Gastroesophageal sphincter (tissue), 4 donors: ENCODE results near the gene HTRA3. TPM values are rescaled to one million over a fixed set of nuclear protein-coding genes. Genes with fewer than 3 reads are reported as not detected.

Source experiments
- ATAC-seq: fragments of 150-250 bp; one replicate; pipeline ENCODE4 v1.9.1; 2016; ENCODE audit warnings: mild to moderate bottlenecking, moderate library complexity
- H3K27ac ChIP-seq, 4 donors: fragments of 200-600 bp; sonication (generic) in 3 of 4; 1 replicate in 3 of 4; 2 replicates in 1 of 4; pipeline ENCODE4 v1.5.1; 2016 to 2019
- H3K27me3 ChIP-seq: fragments of 200-600 bp; sonication (generic); one replicate; pipeline ENCODE4 v1.5.1; 2019
- H3K36me3 ChIP-seq, 2 donors: fragments of 200-600 bp; sonication (generic); one replicate each; pipeline ENCODE4 v1.5.1; 2019; ENCODE audit warnings: control low read depth in 1 of 2
- H3K4me1 ChIP-seq, 3 donors: fragments of 200-600 bp; sonication (generic); 1 replicate in 2 of 3; 2 replicates in 1 of 3; pipeline ENCODE4 v1.5.1; 2016 to 2019; ENCODE audit warnings: control low read depth in 2 of 3
- H3K4me3 ChIP-seq, 2 donors: fragments of 200-600 bp; sonication (generic); one replicate each; pipeline ENCODE4 v1.5.1; 2019; ENCODE audit warnings: mild to moderate bottlenecking in 1 of 2, moderate library complexity in 1 of 2
- H3K9me3 ChIP-seq, 3 donors: fragments of 200-600 bp; sonication (generic); one replicate each; pipeline ENCODE4 v1.5.1; 2017 to 2019; ENCODE audit warnings: control low read depth in 2 of 3
- CTCF ChIP-seq, 4 experiments: fragments of 200-600 bp in 2 of 4; fragments of 450-650 bp in 2 of 4; sonication (generic) in 1 of 4; IDR thresholded peaks; one replicate each; pipeline ENCODE4 v1.5.1; 2017 to 2019; ENCODE audit warnings: antibody characterized with exemption in 4 of 4, mild to moderate bottlenecking in 2 of 4, moderate library complexity in 2 of 4
- EP300 ChIP-seq: sonication (generic); formaldehyde crosslinking; IDR thresholded peaks from one replicate; pipeline ENCODE4 v1.6.1; 2017; ENCODE audit warnings: antibody characterized with exemption, mild to moderate bottlenecking
- POLR2A ChIP-seq, 2 donors: fragments of 450-650 bp; IDR thresholded peaks; one replicate each; pipeline ENCODE4 v1.6.1; 2017; ENCODE audit warnings: antibody characterized with exemption in 2 of 2, mild to moderate bottlenecking in 2 of 2, moderate library complexity in 1 of 2
- POLR2AphosphoS5 ChIP-seq: sonication (generic); formaldehyde crosslinking; IDR thresholded peaks from one replicate; pipeline ENCODE4 v1.6.1; 2017; ENCODE audit warnings: antibody characterized with exemption
- WGBS, 2 donors: methylation state at CpG; one replicate each; pipeline ENCODE4 v1.1.5; 2018; ENCODE audit warnings: low coverage in 1 of 2; 5-methylcytosine and 5-hydroxymethylcytosine counted together
- total RNA-seq, 4 donors: library from RNA; depleted of rRNA; stranded (reverse); fragments of >200 nt; gene quantifications; one replicate each; pipeline ENCODE4 v1.1.0, GENCODE V29; 2016

The HTRA3 gene
- total RNA-seq, 4 donors from 2014 or later = 30.2 to 80.5 (median 59.9) TPM

- 80% methylated on average over 3 of the region's 6 CpGs; no CpG with 5 or more reads in 1 of the 2 donors for WGBS, 2 donors
- TF ChIP-seq EP300 (no peak), POLR2AphosphoS5 (no peak), CTCF (IDR thresholded peaks at IDR 0.05) (no peak), POLR2A (IDR thresholded peaks at IDR 0.05) (no peak)
- no peaks in the 10 kb centered on the region for H3K9me3 ChIP-seq
- peaks cover 11% of the 10 kb centered on the region for H3K27me3 ChIP-seq
- H3K4me1 ChIP-seq = peaks cover 0 to 40% (median 23%) of the 10 kb centered on the region in 3 donors
- no peak overlapping the region for H3K4me3 ChIP-seq
- peak overlapping the region in 1 of 4 donors; percentile 18 for H3K27ac ChIP-seq
- no peaks in the 10 kb centered on the region for H3K36me3 ChIP-seq
- no peak for ATAC-seq
Measured at GRCh38 chr4:8266088-8266487, 3.5 kb upstream of the HTRA3 start.

- Histone ChIP-seq H3K27ac (peak overlapping the region in 2 of 4 donors; percentile 15 to 18), H3K27me3 (peaks cover 11% of the 10 kb centered on the region), H3K4me1 (peaks cover 0 to 44% (median 22%) of the 10 kb centered on the region in 3 donors), H3K36me3 (no peaks in the 10 kb centered on the region), H3K9me3 (no peaks in the 10 kb centered on the region), H3K4me3 (no peak overlapping the region)
- TF ChIP-seq POLR2A (IDR thresholded peaks at IDR 0.05) (no peak), EP300 (no peak), CTCF (IDR thresholded peaks at IDR 0.05) (no peak), POLR2AphosphoS5 (no peak)
- WGBS, 2 donors = 60% methylated on average over 2 of the region's 8 CpGs; no CpG with 5 or more reads in 1 of the 2 donors
- ATAC-seq = no peak
Measured at GRCh38 chr4:8266508-8266907, 3.0 kb upstream of the HTRA3 start.

GRCh38 chr4:8267077-8267476, 2.5 kb upstream of the HTRA3 start:
- peaks cover 0 to 49% (median 26%) of the 10 kb centered on the region in 3 donors for H3K4me1 ChIP-seq
- H3K4me3 ChIP-seq = no peak overlapping the region
- WGBS, 2 donors = 9 to 39% methylated on average over 5 to 7 of the region's 13 CpGs
- peak overlapping the region in 2 of 4 donors; percentile 15 to 18 for H3K27ac ChIP-seq
- H3K9me3 ChIP-seq = no peaks in the 10 kb centered on the region
- TF ChIP-seq EP300 = no peak
- no peak for TF ChIP-seq POLR2A (IDR thresholded peaks at IDR 0.05)
- TF ChIP-seq CTCF (IDR thresholded peaks at IDR 0.05) = peak in 3 of 4 experiments; percentile 62 to 83 (median 65)
- TF ChIP-seq POLR2AphosphoS5 = peak; percentile 25
- H3K27me3 ChIP-seq = peaks cover 11% of the 10 kb centered on the region
- H3K36me3 ChIP-seq = no peaks in the 10 kb centered on the region
- peak; percentile 52 for ATAC-seq

GRCh38 chr4:8268211-8268610, 1.3 kb upstream of the HTRA3 start:
- no peak for ATAC-seq
- Histone ChIP-seq H3K36me3 (no peaks in the 10 kb centered on the region), H3K9me3 (no peaks in the 10 kb centered on the region), H3K27ac (peak overlapping the region in 1 of 4 donors; percentile 18), H3K27me3 (peaks cover 11% of the 10 kb centered on the region), H3K4me1 (peaks cover 0 to 61% (median 37%) of the 10 kb centered on the region in 3 donors), H3K4me3 (no peak overlapping the region)
- WGBS, 2 donors = 96 to 100% methylated on average over 4 to 6 of the region's 7 CpGs
- TF ChIP-seq POLR2A (IDR thresholded peaks at IDR 0.05) = no peak
- no peak for TF ChIP-seq POLR2AphosphoS5
- no peak for TF ChIP-seq EP300
- no peak for TF ChIP-seq CTCF (IDR thresholded peaks at IDR 0.05)

GRCh38 chr4:8268901-8269534, 536 bp upstream of the HTRA3 start:
- no peak for ATAC-seq
- WGBS, 2 donors = 71 to 95% methylated on average over 8 to 19 of the region's 25 CpGs
- TF ChIP-seq POLR2A (IDR thresholded peaks at IDR 0.05) (no peak), POLR2AphosphoS5 (no peak), CTCF (IDR thresholded peaks at IDR 0.05) (no peak), EP300 (no peak)
- Histone ChIP-seq H3K36me3 (no peaks in the 10 kb centered on the region), H3K27me3 (peaks cover 11% of the 10 kb centered on the region), H3K27ac (peak overlapping the region; percentile 12 to 90 (median 81)), H3K4me3 (peak overlapping the region in 1 of 2 donors; percentile 65), H3K4me1 (peaks cover 0 to 69% (median 41%) of the 10 kb centered on the region in 3 donors), H3K9me3 (no peaks in the 10 kb centered on the region)
